ENCODE results near the gene SLC12A2. TPM values are rescaled to one million over a fixed set of nuclear protein-coding genes. Genes with fewer than 3 reads are reported as not detected.

SLC12A2 gene
- total RNA-seq, 1 donor from 2014 or later: 29.2 TPM

GRCh38 chr5:128224336-128224735, 140.8 kb downstream of the SLC12A2 start:
- no peak for TF ChIP-seq CTCF (IDR thresholded peaks at IDR 0.05; ENCODE audit: partially characterized antibody, unreplicated experiment)
- no peak overlapping the region for H3K4me3 Mint-ChIP-seq (ENCODE audit: unreplicated experiment)
- no peaks in the 10 kb centered on the region for H3K36me3 Mint-ChIP-seq (ENCODE audit: unreplicated experiment)
- no peak overlapping the region for H3K27ac Mint-ChIP-seq (ENCODE audit: unreplicated experiment)
- no peaks in the 10 kb centered on the region for H3K27me3 Mint-ChIP-seq (ENCODE audit: unreplicated experiment)
- no peak for DNase-seq
- H3K4me1 Mint-ChIP-seq (ENCODE audit: low read depth, unreplicated experiment): no peaks in the 10 kb centered on the region
- H3K9me3 Mint-ChIP-seq (ENCODE audit: unreplicated experiment): no peaks in the 10 kb centered on the region

- DNase-seq: no peak
- Mint-ChIP-seq H3K27me3 (ENCODE audit: unreplicated experiment) (no peaks in the 10 kb centered on the region), H3K27ac (ENCODE audit: unreplicated experiment) (no peak overlapping the region), H3K4me1 (ENCODE audit: low read depth, unreplicated experiment) (no peaks in the 10 kb centered on the region), H3K4me3 (ENCODE audit: unreplicated experiment) (no peak overlapping the region), H3K36me3 (ENCODE audit: unreplicated experiment) (no peaks in the 10 kb centered on the region), H3K9me3 (ENCODE audit: unreplicated experiment) (no peaks in the 10 kb centered on the region)
- TF ChIP-seq CTCF (IDR thresholded peaks at IDR 0.05; ENCODE audit: partially characterized antibody, unreplicated experiment): no peak
Observed at GRCh38 chr5:128225245-128226030, 141.9 kb downstream of the SLC12A2 start.

- Mint-ChIP-seq H3K4me3 (ENCODE audit: unreplicated experiment) (no peak overlapping the region), H3K36me3 (ENCODE audit: unreplicated experiment) (no peaks in the 10 kb centered on the region), H3K9me3 (ENCODE audit: unreplicated experiment) (no peaks in the 10 kb centered on the region), H3K27me3 (ENCODE audit: unreplicated experiment) (no peaks in the 10 kb centered on the region), H3K4me1 (ENCODE audit: low read depth, unreplicated experiment) (no peaks in the 10 kb centered on the region), H3K27ac (ENCODE audit: unreplicated experiment) (no peak overlapping the region)
- no peak for TF ChIP-seq CTCF (IDR thresholded peaks at IDR 0.05; ENCODE audit: partially characterized antibody, unreplicated experiment)
- no peak for DNase-seq
Observed at GRCh38 chr5:128228008-128228407, 144.4 kb downstream of the SLC12A2 start.

- no peak for DNase-seq
- H3K36me3 Mint-ChIP-seq (ENCODE audit: unreplicated experiment): no peaks in the 10 kb centered on the region
Observed at GRCh38 chr5:128228521-128228920, 145.0 kb downstream of the SLC12A2 start.

More at GRCh38 chr5:128228521-128228920, 145.0 kb downstream of the SLC12A2 start:
- no peak for TF ChIP-seq CTCF (IDR thresholded peaks at IDR 0.05; ENCODE audit: partially characterized antibody, unreplicated experiment)
- H3K4me3 Mint-ChIP-seq (ENCODE audit: unreplicated experiment): no peak overlapping the region
- no peaks in the 10 kb centered on the region for H3K9me3 Mint-ChIP-seq (ENCODE audit: unreplicated experiment)
- H3K27me3 Mint-ChIP-seq (ENCODE audit: unreplicated experiment): no peaks in the 10 kb centered on the region
- H3K4me1 Mint-ChIP-seq (ENCODE audit: low read depth, unreplicated experiment): no peaks in the 10 kb centered on the region
- no peak overlapping the region for H3K27ac Mint-ChIP-seq (ENCODE audit: unreplicated experiment)

All from glutamatergic neuron (in vitro differentiated cells).